ENCODE measurements around the gene USHBP1. TPM values are rescaled to one million over a fixed set of nuclear protein-coding genes. Genes with fewer than 3 reads are reported as not detected.

Gene USHBP1
- total RNA-seq, 1 experiment from 2014 or later = 0.15 TPM

DNA sequence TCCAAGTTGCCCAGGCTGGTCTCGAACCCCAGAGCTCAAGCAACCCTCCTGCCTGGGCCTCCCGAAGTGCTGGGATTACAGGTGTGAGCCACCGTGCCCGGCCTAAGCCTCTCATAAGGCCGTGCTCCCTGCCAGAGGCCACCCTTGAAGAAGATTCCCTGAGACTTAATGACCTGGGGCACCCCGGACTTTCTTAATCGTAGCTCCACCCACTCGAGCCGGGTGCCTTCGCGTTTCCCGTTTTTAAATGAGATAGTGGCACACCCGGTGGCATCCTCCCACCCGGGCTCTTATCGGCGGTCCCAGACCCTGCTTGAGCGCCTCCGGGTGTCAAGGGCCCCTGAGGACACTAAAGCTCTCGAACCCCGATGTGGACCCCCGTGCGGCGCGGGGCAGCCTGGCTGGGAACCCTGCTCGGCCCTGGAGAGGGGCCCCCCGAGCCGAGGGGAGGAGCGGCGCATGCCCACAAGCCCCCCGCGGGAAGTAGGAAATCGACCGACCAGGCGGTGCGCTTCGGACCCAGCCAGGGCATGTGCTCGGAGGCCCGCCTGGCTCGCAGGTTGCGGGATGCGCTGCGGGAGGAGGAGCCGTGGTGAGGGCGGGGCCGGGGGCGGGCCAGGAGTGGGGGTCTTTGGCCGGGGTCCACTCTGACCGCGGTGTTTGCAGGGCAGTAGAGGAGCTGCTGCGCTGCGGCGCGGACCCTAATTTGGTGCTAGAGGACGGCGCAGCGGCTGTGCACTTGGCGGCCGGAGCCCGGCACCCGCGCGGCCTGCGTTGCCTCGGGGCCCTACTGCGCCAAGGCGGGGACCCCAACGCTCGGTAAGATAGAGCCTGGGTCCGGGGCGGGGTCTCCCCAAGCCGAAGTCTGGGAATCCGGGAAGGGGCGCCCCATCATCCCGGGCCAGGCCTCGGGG, 17.1 kb upstream of the USHBP1 start, which contains the start of gene ANKLE1:
Gene ANKLE1 (plus strand): TSS at position 511 of the 914 bp plus-strand sequence. CDS start 20 bp downstream, at position 531.
- POLR2A ChIA-PET = interaction anchor here (0.7 to 2.3 kb wide), 3 partner anchors 14 to 1185 kb away, joined by 3 to 8 read pairs (median 5); partner anchors contain the start of gene BABAM1
- Histone ChIP-seq H3K9me2 (ENCODE audit: insufficient read depth) (no peaks in the 10 kb centered on the region), H3K4me2 (ENCODE audit: low read length) (peak within 1 kb of the TSS; percentile 82), H3K4me3 (replicated peaks in 1 of 2; ENCODE audit: low read depth in 1 of 2, low read length in 2 of 2) (peak within 1 kb of the TSS; percentile 44 to 63), H3K27me3 (ENCODE audit: insufficient read depth, low read length) (no peaks in the 10 kb centered on the region), H3K79me2 (ENCODE audit: insufficient read depth, low read length) (peaks cover 12% of the 10 kb centered on the region; the same call in 1 of the 2 replicates), H3K9ac (ENCODE audit: low read length) (peak within 1 kb of the TSS; percentile 76), H3K27ac (ENCODE audit: low read depth, low read length) (peak within 1 kb of the TSS; percentile 74), H4K20me1 (ENCODE audit: insufficient read depth) (no peaks in the 10 kb centered on the region), H3K4me1 (ENCODE audit: control insufficient read depth in 1 of 2, insufficient read depth in 2 of 2, low read length in 2 of 2) (peaks cover 0 to 23% of the 10 kb centered on the region in 2 experiments; a peak in 2 of 4 replicates), H3K9me3 (ENCODE audit: control insufficient read depth in 1 of 2, insufficient read depth in 1 of 2, low read depth in 1 of 2, low read length in 2 of 2) (no peaks in the 10 kb centered on the region), H2AFZ (ENCODE audit: low read depth, low read length, poor library complexity, severe bottlenecking) (no peak within 1 kb of the TSS), H3K36me3 (ENCODE audit: control insufficient read depth in 1 of 2, insufficient read depth in 2 of 2, low read length in 2 of 2) (peaks cover 2 to 15% of the 10 kb centered on the region in 2 experiments; a peak in 2 of 4 replicates)
- no peak for TF ChIP-seq POLR2A (IDR thresholded peaks at IDR 0.05; ENCODE audit: borderline replicate concordance, extremely low read depth, insufficient read depth, insufficient read length)
- TF ChIP-seq, protein P1, sequence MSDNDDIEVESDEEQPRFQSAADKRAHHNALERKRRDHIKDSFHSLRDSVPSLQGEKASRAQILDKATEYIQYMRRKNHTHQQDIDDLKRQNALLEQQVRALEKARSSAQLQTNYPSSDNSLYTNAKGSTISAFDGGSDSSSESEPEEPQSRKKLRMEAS (IDR thresholded peaks at IDR 0.05) = peak; percentile 97
- CTCF ChIA-PET = interaction anchor here (0.7 to 1.7 kb wide), 8 partner anchors 11 to 214 kb away, joined by 3 to 11 read pairs (median 4); partner anchors contain the start of gene BABAM1
- RAD21 ChIA-PET (ENCODE audit: low non-redundant PET in 1 of 2, low total read pairs in 2 of 2, uncharacterized antibody in 2 of 2, unreplicated experiment in 2 of 2) = no interaction called here
- peak; percentile 60 for ATAC-seq
- DNase-seq (ENCODE audit: low read depth, low spot score) = no peak
- intact Hi-C loops (cut with micrococcal nuclease) = loop anchor here (1.0 to 5.0 kb wide), 3 partner anchors 76 to 504 kb away; no protein-coding TSS in a partner anchor
- no TSS peak for BruUV-seq (replicated peaks)

DNA sequence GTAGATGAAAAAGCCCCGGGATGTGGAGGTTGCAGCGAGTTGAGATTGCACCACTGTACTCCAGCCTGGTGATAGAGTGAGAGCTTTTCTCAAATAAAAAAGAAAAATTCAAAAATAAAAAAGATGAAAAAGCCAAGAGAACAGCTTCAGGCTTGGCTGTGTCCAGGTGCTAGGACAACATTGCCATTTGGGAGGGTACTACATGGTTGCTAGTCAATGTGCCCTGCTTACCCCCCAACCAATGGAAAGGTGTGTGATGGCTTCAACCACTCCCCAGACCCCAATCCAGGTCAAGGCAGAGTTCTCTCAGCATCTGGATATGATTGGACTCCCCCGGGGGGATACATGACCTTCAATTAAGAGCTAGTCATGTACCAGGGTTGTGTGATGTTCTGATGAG, 14.9 kb upstream of the USHBP1 start:
- Histone ChIP-seq H2AFZ (ENCODE audit: low read depth, low read length, poor library complexity, severe bottlenecking) (no peak overlapping the region), H3K36me3 (ENCODE audit: control insufficient read depth in 1 of 2, insufficient read depth in 2 of 2, low read length in 2 of 2) (peaks cover 6 to 28% of the 10 kb centered on the region in 2 experiments; a peak in 3 of 4 replicates), H3K9me3 (ENCODE audit: control insufficient read depth in 1 of 2, insufficient read depth in 1 of 2, low read depth in 1 of 2, low read length in 2 of 2) (no peaks in the 10 kb centered on the region), H3K79me2 (ENCODE audit: insufficient read depth, low read length) (peaks cover 12% of the 10 kb centered on the region; the same call in 1 of the 2 replicates), H3K27me3 (ENCODE audit: insufficient read depth, low read length) (no peaks in the 10 kb centered on the region), H4K20me1 (ENCODE audit: insufficient read depth) (no peaks in the 10 kb centered on the region), H3K4me3 (replicated peaks in 1 of 2; ENCODE audit: low read depth in 1 of 2, low read length in 2 of 2) (no peak overlapping the region), H3K9ac (ENCODE audit: low read length) (no peak overlapping the region), H3K9me2 (ENCODE audit: insufficient read depth) (no peaks in the 10 kb centered on the region), H3K4me1 (ENCODE audit: control insufficient read depth in 1 of 2, insufficient read depth in 2 of 2, low read length in 2 of 2) (peaks cover 0 to 23% of the 10 kb centered on the region in 2 experiments; a peak in 2 of 4 replicates), H3K27ac (ENCODE audit: low read depth, low read length) (no peak overlapping the region), H3K4me2 (ENCODE audit: low read length) (no peak overlapping the region)
- ChIA-PET CTCF (no interaction called here), POLR2A (interaction anchor here (0.6 to 0.7 kb wide), 2 partner anchors 12 to 102 kb away, joined by 3 to 4 read pairs; partner anchors contain the start of gene BABAM1), RAD21 (ENCODE audit: low non-redundant PET in 1 of 2, low total read pairs in 2 of 2, uncharacterized antibody in 2 of 2, unreplicated experiment in 2 of 2) (no interaction called here)
- intact Hi-C loops (cut with micrococcal nuclease) = no loop called here
- BruUV-seq (replicated peaks) = no TSS peak
- ATAC-seq = no peak
- no peak for DNase-seq (ENCODE audit: low read depth, low spot score)
- TF ChIP-seq, protein P2, sequence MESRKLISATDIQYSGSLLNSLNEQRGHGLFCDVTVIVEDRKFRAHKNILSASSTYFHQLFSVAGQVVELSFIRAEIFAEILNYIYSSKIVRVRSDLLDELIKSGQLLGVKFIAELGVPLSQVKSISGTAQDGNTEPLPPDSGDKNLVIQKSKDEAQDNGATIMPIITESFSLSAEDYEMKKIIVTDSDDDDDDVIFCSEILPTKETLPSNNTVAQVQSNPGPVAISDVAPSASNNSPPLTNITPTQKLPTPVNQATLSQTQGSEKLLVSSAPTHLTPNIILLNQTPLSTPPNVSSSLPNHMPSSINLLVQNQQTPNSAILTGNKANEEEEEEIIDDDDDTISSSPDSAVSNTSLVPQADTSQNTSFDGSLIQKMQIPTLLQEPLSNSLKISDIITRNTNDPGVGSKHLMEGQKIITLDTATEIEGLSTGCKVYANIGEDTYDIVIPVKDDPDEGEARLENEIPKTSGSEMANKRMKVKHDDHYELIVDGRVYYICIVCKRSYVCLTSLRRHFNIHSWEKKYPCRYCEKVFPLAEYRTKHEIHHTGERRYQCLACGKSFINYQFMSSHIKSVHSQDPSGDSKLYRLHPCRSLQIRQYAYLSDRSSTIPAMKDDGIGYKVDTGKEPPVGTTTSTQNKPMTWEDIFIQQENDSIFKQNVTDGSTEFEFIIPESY (IDR thresholded peaks at IDR 0.05; ENCODE audit: extremely low read depth, insufficient replicate concordance, low read length) = no peak
- TF ChIP-seq, protein P3, sequence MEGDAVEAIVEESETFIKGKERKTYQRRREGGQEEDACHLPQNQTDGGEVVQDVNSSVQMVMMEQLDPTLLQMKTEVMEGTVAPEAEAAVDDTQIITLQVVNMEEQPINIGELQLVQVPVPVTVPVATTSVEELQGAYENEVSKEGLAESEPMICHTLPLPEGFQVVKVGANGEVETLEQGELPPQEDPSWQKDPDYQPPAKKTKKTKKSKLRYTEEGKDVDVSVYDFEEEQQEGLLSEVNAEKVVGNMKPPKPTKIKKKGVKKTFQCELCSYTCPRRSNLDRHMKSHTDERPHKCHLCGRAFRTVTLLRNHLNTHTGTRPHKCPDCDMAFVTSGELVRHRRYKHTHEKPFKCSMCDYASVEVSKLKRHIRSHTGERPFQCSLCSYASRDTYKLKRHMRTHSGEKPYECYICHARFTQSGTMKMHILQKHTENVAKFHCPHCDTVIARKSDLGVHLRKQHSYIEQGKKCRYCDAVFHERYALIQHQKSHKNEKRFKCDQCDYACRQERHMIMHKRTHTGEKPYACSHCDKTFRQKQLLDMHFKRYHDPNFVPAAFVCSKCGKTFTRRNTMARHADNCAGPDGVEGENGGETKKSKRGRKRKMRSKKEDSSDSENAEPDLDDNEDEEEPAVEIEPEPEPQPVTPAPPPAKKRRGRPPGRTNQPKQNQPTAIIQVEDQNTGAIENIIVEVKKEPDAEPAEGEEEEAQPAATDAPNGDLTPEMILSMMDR (IDR thresholded peaks at IDR 0.05 in 2 of 3, conservative IDR thresholded peaks at IDR 0.05 in 1 of 3; ENCODE audit: borderline replicate concordance in 1 of 3, insufficient read depth in 1 of 3, low read depth in 2 of 3, low read length in 2 of 3) = no peak
- TF ChIP-seq TCF7L2 (IDR thresholded peaks at IDR 0.05; ENCODE audit: borderline replicate concordance, extremely low read depth, insufficient read depth, insufficient read length) (no peak), POLR2AphosphoS5 (IDR thresholded peaks at IDR 0.05; ENCODE audit: low read depth, low read length) (no peak)
- TF ChIP-seq, protein P4, sequence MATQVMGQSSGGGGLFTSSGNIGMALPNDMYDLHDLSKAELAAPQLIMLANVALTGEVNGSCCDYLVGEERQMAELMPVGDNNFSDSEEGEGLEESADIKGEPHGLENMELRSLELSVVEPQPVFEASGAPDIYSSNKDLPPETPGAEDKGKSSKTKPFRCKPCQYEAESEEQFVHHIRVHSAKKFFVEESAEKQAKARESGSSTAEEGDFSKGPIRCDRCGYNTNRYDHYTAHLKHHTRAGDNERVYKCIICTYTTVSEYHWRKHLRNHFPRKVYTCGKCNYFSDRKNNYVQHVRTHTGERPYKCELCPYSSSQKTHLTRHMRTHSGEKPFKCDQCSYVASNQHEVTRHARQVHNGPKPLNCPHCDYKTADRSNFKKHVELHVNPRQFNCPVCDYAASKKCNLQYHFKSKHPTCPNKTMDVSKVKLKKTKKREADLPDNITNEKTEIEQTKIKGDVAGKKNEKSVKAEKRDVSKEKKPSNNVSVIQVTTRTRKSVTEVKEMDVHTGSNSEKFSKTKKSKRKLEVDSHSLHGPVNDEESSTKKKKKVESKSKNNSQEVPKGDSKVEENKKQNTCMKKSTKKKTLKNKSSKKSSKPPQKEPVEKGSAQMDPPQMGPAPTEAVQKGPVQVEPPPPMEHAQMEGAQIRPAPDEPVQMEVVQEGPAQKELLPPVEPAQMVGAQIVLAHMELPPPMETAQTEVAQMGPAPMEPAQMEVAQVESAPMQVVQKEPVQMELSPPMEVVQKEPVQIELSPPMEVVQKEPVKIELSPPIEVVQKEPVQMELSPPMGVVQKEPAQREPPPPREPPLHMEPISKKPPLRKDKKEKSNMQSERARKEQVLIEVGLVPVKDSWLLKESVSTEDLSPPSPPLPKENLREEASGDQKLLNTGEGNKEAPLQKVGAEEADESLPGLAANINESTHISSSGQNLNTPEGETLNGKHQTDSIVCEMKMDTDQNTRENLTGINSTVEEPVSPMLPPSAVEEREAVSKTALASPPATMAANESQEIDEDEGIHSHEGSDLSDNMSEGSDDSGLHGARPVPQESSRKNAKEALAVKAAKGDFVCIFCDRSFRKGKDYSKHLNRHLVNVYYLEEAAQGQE (IDR thresholded peaks at IDR 0.05; ENCODE audit: low read depth) = no peak

Data from HCT116 (cell line).